Measurements from ENCODE around the gene PIAS2.

DNA sequence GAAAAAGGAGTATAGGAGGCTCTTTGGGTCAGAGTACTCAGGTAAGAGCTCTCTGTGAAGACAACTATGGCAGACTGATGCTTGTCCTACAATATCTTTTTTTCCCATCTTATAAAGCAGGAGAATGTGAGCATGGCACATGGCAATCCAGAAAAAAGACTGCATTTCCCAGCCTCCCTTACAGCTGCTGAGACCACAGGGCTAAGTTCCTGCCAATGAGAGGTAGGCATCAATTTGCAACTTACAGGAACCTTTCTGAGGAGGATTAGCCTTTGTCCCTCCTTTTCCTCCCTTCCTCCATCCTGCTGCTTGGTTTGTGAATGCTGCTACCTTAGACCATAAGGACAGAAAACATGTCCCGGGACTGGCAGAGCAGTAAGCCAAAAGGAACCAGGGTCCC is 122.7 kb downstream of the PIAS2 start:
- TF ChIP-seq, protein P1, sequence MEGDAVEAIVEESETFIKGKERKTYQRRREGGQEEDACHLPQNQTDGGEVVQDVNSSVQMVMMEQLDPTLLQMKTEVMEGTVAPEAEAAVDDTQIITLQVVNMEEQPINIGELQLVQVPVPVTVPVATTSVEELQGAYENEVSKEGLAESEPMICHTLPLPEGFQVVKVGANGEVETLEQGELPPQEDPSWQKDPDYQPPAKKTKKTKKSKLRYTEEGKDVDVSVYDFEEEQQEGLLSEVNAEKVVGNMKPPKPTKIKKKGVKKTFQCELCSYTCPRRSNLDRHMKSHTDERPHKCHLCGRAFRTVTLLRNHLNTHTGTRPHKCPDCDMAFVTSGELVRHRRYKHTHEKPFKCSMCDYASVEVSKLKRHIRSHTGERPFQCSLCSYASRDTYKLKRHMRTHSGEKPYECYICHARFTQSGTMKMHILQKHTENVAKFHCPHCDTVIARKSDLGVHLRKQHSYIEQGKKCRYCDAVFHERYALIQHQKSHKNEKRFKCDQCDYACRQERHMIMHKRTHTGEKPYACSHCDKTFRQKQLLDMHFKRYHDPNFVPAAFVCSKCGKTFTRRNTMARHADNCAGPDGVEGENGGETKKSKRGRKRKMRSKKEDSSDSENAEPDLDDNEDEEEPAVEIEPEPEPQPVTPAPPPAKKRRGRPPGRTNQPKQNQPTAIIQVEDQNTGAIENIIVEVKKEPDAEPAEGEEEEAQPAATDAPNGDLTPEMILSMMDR (IDR thresholded peaks at IDR 0.05): no peak
- no peak for TF ChIP-seq POLR2A (IDR thresholded peaks at IDR 0.05)
